HepG2 (cell line): Measurements from ENCODE around the gene APEX1. TPM values are rescaled to one million over a fixed set of nuclear protein-coding genes. Genes with fewer than 3 reads are reported as not detected.

ENCODE experiments used
- BRCA1 ChIP-seq: sonication (generic); formaldehyde crosslinking; IDR thresholded peaks from 2 replicates; pipeline ENCODE4 v1.4.0; 2020; ENCODE audit warnings: missing genetic modification reagents
- FOXM1 ChIP-seq: sonication (generic); formaldehyde crosslinking; IDR thresholded peaks from 2 replicates; pipeline ENCODE4 v1.5.0; 2020; ENCODE audit warnings: missing genetic modification reagents
- MEIS1 ChIP-seq: sonication (generic); formaldehyde crosslinking; IDR thresholded peaks from 2 replicates; pipeline ENCODE4 v1.9.0; 2021; ENCODE audit warnings: mild to moderate bottlenecking, missing genetic modification reagents, moderate library complexity, borderline replicate concordance
- MXI1 ChIP-seq: IDR thresholded peaks from 3 replicates; pipeline ENCODE4 v1.6.1; 2012; ENCODE audit warnings: low read depth, low read length, inconsistent platforms, borderline replicate concordance
- NBN ChIP-seq: fragments of 450-650 bp; conservative IDR thresholded peaks from 2 replicates; pipeline ENCODE4 v1.6.1; 2017
- SIX4 ChIP-seq: sonication (generic); formaldehyde crosslinking; IDR thresholded peaks from 2 replicates; pipeline ENCODE4 v1.4.0; 2020; ENCODE audit warnings: missing genetic modification reagents
- SP2 ChIP-seq: sonication (generic); formaldehyde crosslinking; IDR thresholded peaks from 2 replicates; pipeline ENCODE4 v1.5.1; 2020; ENCODE audit warnings: mild to moderate bottlenecking, missing genetic modification reagents
- SYNCRIP ChIP-seq: fragments of 200-400 bp; formaldehyde crosslinking; IDR thresholded peaks from 2 replicates; pipeline ENCODE4 v1.6.1; 2018; ENCODE audit warnings: mild to moderate bottlenecking, low read depth, low read length; ENCODE audit not compliant: insufficient read depth
- U2AF2 ChIP-seq: fragments of 200-400 bp; formaldehyde crosslinking; IDR thresholded peaks from 2 replicates; pipeline ENCODE4 v1.6.1; 2017; ENCODE audit warnings: low read depth, mild to moderate bottlenecking, low read length
- ZMYM3 ChIP-seq: sonication (generic); formaldehyde crosslinking; IDR thresholded peaks from 2 replicates; pipeline ENCODE4 v1.5.1; 2020; ENCODE audit warnings: mild to moderate bottlenecking, missing genetic modification reagents
- ZNF292 ChIP-seq: sonication (generic); formaldehyde crosslinking; IDR thresholded peaks from 2 replicates; pipeline ENCODE4 v1.8.1; 2022; ENCODE audit warnings: mild to moderate bottlenecking, low read depth, missing genetic modification reagents, borderline replicate concordance
- ZNF550 ChIP-seq: sonication (generic); formaldehyde crosslinking; IDR thresholded peaks from 2 replicates; pipeline ENCODE4 v1.4.0; 2020; ENCODE audit warnings: mild to moderate bottlenecking, missing genetic modification reagents, borderline replicate concordance
- ZNF570 ChIP-seq: sonication (generic); formaldehyde crosslinking; IDR thresholded peaks from 2 replicates; pipeline ENCODE4 v1.4.0; 2020; ENCODE audit warnings: mild to moderate bottlenecking, missing genetic modification reagents, borderline replicate concordance
- ZNF749 ChIP-seq: sonication (generic); formaldehyde crosslinking; IDR thresholded peaks from 2 replicates; pipeline ENCODE4 v1.8.0; 2022; ENCODE audit warnings: mild to moderate bottlenecking, missing genetic modification reagents, moderate library complexity, borderline replicate concordance
- polyA plus RNA-seq, 8 experiments: library from polyadenylated mRNA; depleted of rRNA in 3 of 8; stranded (reverse) in 7 of 8; unstranded in 1 of 8; fragments of >200 nt; fragmentation: Illumina TruSeq in 4 of 8; extraction: Trizol in 4 of 8; gene quantifications; 2 replicates each; pipeline versions ENCODE4 v1.2.1 to v1.2.3, GENCODE V29; 2011 to 2016; ENCODE audit warnings: low read depth in 4 of 8, missing spikeins in 1 of 8, mixed read lengths in 1 of 8; ENCODE audit not compliant: insufficient read depth in 1 of 8
- total RNA-seq, 5 experiments: library from RNA; depleted of rRNA; stranded (reverse); fragments of >200 nt; fragmentation: Illumina TruSeq; extraction: Trizol; gene quantifications; 2 replicates each; pipeline ENCODE4 v1.2.3, GENCODE V29; 2016; ENCODE audit warnings: low read depth in 1 of 5
- TF ChIP-seq, protein P1 (sequence below), 2 experiments: IDR thresholded peaks; 2 replicates each; pipeline ENCODE4 v1.6.1; 2011 to 2012; ENCODE audit warnings: low read length in 2 of 2, borderline replicate concordance in 1 of 2, low read depth in 1 of 2, mild to moderate bottlenecking in 1 of 2, moderate library complexity in 1 of 2
- TF ChIP-seq, protein P2 (sequence below): sonication (generic); formaldehyde crosslinking; IDR thresholded peaks from 2 replicates; pipeline ENCODE4 v1.4.0; 2020; ENCODE audit warnings: mild to moderate bottlenecking, low read depth, missing genetic modification reagents
- TF ChIP-seq, protein P3 (sequence below): sonication (generic); formaldehyde crosslinking; IDR thresholded peaks from 2 replicates; pipeline ENCODE4 v1.4.0; 2020; ENCODE audit warnings: missing genetic modification reagents
- TF ChIP-seq, protein P4 (sequence below): sonication (generic); formaldehyde crosslinking; IDR thresholded peaks from 2 replicates; pipeline ENCODE4 v1.8.1; 2023; ENCODE audit warnings: mild to moderate bottlenecking, missing genetic modification reagents

The APEX1 gene
- total and polyA plus RNA-seq, 2 of the 13 experiments (the other 11 are each of a cell fraction or from before 2014, with no cell fraction given) = 171 to 405 TPM

DNA sequence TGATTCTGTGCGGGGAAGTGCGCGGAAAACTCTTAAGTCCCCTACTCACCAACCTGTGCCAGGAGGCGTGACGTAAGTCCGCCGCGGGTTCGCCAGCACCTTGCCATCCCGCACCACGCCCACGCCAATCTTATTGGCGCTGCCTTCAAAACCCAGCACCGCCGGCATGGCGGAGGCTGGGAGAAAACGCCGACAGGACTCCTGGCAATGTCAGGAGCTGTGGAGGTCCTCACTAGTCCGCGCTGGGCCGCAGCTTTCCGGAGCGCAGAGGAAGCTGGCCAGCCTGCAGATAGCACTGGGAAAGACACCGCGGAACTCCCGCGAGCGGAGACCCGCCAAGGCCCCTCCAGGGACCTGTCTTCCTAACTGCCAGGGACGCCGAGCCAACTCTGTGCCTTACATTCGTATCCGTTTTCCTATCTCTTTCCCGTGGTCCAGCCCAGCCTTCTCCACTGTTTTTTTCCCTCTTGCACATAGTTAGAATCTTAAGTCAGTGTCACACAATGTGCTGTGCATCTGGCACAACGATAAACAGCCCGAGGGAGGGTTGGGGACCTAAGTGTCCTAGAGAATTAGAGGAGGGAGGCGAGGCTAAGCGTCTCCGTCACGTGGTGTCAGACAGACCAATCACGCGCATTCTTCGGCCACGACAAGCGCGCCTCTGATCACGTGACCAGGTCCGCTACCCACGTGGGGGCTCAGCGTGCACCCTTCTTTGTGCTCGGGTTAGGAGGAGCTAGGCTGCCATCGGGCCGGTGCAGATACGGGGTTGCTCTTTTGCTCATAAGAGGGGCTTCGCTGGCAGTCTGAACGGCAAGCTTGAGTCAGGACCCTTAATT is at the start of gene APEX1, which contains the start of gene OSGEP (continued):
- TF ChIP-seq, protein P1, sequence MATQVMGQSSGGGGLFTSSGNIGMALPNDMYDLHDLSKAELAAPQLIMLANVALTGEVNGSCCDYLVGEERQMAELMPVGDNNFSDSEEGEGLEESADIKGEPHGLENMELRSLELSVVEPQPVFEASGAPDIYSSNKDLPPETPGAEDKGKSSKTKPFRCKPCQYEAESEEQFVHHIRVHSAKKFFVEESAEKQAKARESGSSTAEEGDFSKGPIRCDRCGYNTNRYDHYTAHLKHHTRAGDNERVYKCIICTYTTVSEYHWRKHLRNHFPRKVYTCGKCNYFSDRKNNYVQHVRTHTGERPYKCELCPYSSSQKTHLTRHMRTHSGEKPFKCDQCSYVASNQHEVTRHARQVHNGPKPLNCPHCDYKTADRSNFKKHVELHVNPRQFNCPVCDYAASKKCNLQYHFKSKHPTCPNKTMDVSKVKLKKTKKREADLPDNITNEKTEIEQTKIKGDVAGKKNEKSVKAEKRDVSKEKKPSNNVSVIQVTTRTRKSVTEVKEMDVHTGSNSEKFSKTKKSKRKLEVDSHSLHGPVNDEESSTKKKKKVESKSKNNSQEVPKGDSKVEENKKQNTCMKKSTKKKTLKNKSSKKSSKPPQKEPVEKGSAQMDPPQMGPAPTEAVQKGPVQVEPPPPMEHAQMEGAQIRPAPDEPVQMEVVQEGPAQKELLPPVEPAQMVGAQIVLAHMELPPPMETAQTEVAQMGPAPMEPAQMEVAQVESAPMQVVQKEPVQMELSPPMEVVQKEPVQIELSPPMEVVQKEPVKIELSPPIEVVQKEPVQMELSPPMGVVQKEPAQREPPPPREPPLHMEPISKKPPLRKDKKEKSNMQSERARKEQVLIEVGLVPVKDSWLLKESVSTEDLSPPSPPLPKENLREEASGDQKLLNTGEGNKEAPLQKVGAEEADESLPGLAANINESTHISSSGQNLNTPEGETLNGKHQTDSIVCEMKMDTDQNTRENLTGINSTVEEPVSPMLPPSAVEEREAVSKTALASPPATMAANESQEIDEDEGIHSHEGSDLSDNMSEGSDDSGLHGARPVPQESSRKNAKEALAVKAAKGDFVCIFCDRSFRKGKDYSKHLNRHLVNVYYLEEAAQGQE (IDR thresholded peaks at IDR 0.05; ENCODE audit: borderline replicate concordance in 1 of 2, low read depth in 1 of 2, low read length in 2 of 2) = peak in 1 of 2 experiments; percentile 66; a peak in 1 of 4 replicates
- TF ChIP-seq, protein P2, sequence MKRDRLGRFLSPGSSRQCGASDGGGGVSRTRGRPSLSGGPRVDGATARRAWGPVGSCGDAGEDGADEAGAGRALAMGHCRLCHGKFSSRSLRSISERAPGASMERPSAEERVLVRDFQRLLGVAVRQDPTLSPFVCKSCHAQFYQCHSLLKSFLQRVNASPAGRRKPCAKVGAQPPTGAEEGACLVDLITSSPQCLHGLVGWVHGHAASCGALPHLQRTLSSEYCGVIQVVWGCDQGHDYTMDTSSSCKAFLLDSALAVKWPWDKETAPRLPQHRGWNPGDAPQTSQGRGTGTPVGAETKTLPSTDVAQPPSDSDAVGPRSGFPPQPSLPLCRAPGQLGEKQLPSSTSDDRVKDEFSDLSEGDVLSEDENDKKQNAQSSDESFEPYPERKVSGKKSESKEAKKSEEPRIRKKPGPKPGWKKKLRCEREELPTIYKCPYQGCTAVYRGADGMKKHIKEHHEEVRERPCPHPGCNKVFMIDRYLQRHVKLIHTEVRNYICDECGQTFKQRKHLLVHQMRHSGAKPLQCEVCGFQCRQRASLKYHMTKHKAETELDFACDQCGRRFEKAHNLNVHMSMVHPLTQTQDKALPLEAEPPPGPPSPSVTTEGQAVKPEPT = no peak
- no peak; the same call in 1 of the 2 replicates for TF ChIP-seq ZNF749
- no peak; the same call in 1 of the 2 replicates for TF ChIP-seq ZNF570
- peak; percentile 71; the same call in 1 of the 2 replicates for TF ChIP-seq ZNF550
- peak; percentile 90; the same call in 1 of the 2 replicates for TF ChIP-seq BRCA1
- TF ChIP-seq MXI1 = peak; percentile 97
- TF ChIP-seq ZMYM3 (CRISPR knock-in tag) = 0 out of 2 replicates have a peak, but pooled peaks have one; percentile 25
- TF ChIP-seq, protein P3, sequence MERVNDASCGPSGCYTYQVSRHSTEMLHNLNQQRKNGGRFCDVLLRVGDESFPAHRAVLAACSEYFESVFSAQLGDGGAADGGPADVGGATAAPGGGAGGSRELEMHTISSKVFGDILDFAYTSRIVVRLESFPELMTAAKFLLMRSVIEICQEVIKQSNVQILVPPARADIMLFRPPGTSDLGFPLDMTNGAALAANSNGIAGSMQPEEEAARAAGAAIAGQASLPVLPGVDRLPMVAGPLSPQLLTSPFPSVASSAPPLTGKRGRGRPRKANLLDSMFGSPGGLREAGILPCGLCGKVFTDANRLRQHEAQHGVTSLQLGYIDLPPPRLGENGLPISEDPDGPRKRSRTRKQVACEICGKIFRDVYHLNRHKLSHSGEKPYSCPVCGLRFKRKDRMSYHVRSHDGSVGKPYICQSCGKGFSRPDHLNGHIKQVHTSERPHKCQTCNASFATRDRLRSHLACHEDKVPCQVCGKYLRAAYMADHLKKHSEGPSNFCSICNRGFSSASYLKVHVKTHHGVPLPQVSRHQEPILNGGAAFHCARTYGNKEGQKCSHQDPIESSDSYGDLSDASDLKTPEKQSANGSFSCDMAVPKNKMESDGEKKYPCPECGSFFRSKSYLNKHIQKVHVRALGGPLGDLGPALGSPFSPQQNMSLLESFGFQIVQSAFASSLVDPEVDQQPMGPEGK = peak; percentile 64
- 0 out of 2 replicates have a peak, but pooled peaks have one; percentile 32 for TF ChIP-seq MEIS1 (CRISPR knock-in tag)
- TF ChIP-seq SP2 (CRISPR knock-in tag) = peak; percentile 12; the same call in 1 of the 2 replicates
- TF ChIP-seq, protein P4, sequence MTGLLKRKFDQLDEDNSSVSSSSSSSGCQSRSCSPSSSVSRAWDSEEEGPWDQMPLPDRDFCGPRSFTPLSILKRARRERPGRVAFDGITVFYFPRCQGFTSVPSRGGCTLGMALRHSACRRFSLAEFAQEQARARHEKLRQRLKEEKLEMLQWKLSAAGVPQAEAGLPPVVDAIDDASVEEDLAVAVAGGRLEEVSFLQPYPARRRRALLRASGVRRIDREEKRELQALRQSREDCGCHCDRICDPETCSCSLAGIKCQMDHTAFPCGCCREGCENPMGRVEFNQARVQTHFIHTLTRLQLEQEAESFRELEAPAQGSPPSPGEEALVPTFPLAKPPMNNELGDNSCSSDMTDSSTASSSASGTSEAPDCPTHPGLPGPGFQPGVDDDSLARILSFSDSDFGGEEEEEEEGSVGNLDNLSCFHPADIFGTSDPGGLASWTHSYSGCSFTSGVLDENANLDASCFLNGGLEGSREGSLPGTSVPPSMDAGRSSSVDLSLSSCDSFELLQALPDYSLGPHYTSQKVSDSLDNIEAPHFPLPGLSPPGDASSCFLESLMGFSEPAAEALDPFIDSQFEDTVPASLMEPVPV (CRISPR knock-in tag) = peak; percentile 47; the same call in 1 of the 2 replicates
- peak; percentile 66; the same call in 1 of the 2 replicates for TF ChIP-seq SIX4 (CRISPR knock-in tag)
- TF ChIP-seq SYNCRIP = no peak
- 0 out of 2 replicates have a peak, but pooled peaks have one; percentile 48 for TF ChIP-seq ZNF292
- TF ChIP-seq NBN = no peak
- TF ChIP-seq FOXM1 (CRISPR knock-in tag) = no peak; the same call in 1 of the 2 replicates
- no peak; the same call in 1 of the 2 replicates for TF ChIP-seq U2AF2
